ENCODE results near the gene RXRA. TPM values are rescaled to one million over a fixed set of nuclear protein-coding genes. Genes with fewer than 3 reads are reported as not detected.
A peak's percentile ranks its signal among the peaks of the same experiment; 100 is the strongest.

Gene RXRA
- total RNA-seq (2012; rRNA removed) (7.5 and 8.1 TPM in 2 replicates), polyA plus RNA-seq (2012; rRNA removed) (17.9 and 19.0 TPM in 2 replicates), Bru-seq, nascent RNA (percentile 72 among the genes with signal in this experiment), BruChase-seq, experiment 1, labeled RNA remaining after a 6-hour chase (percentile 69 among the genes with signal in this experiment), BruChase-seq, experiment 2, labeled RNA remaining after a 2-hour chase (percentile 81 among the genes with signal in this experiment)
- polyA plus RNA-seq (2012; cell fraction: cytosol; rRNA removed): 7.8 and 17.6 TPM in 2 replicates
- 11.2 and 21.7 TPM in 2 replicates for polyA plus RNA-seq (2012; cell fraction: nucleus; rRNA removed; ENCODE audit: low replicate concordance)
- long read RNA-seq, transcript RXRA-202 (10 exons, 1,846 nt): major isoform, 16 of 90 reads
- long read RNA-seq, partial matches to known transcripts: 4 of 90 reads
- long read RNA-seq, other reads (novel, unspliced or antisense): 70 of 90 reads

GRCh38 chr9:134325813-134326723, at the start of gene RXRA:
RXRA (plus strand) TSS chr9:134326455; CDS start chr9:134326632, 177 bp downstream.
- POLR2A ChIA-PET (ENCODE audit: unreplicated experiment): interaction anchor here (0.6 to 1.4 kb wide), 4 partner anchors 19 to 337 kb away, joined by 3 to 4 read pairs (median 3); no protein-coding TSS in a partner anchor

More at GRCh38 chr9:134325813-134326723, at the start of gene RXRA:
- ATAC-seq (ENCODE audit: low read depth) (peak; percentile 74), DNase-seq (peak; percentile 80)
- Histone ChIP-seq H3K23ac (ENCODE audit: low read depth, low read length) (peak within 1 kb of the TSS; percentile 90), H3K4me3 (ENCODE audit: insufficient read depth, low read depth, low read length) (peak within 1 kb of the TSS; percentile 79), H3K36me3 (ENCODE audit: control insufficient read depth, insufficient read depth, low read length) (no peaks in the 10 kb centered on the region), H3K9me1 (ENCODE audit: insufficient read depth, low read length) (peaks cover 21% of the 10 kb centered on the region; the same call in 1 of the 2 replicates), H2BK20ac (ENCODE audit: low read depth, low read length) (no peak within 1 kb of the TSS), H3K27ac (ENCODE audit: insufficient read depth, low read length) (peak within 1 kb of the TSS; percentile 99), H2AFZ (replicated peaks; ENCODE audit: low read length, poor library complexity) (peak within 1 kb of the TSS; percentile 82), H2AK5ac (ENCODE audit: low read depth, low read length) (peak within 1 kb of the TSS; percentile 96), H2BK15ac (ENCODE audit: low read depth, low read length) (0 out of 3 replicates have a peak within 1 kb of the TSS, but pooled peaks have one; percentile 45), H2BK120ac (ENCODE audit: low read depth, low read length) (peak within 1 kb of the TSS; percentile 91), H2AK9ac (replicated peaks; ENCODE audit: low read depth, low read length, poor library complexity) (peak within 1 kb of the TSS; percentile 92), H4K5ac (ENCODE audit: low read depth, low read length) (peak within 1 kb of the TSS; percentile 98), H3K14ac (replicated peaks; ENCODE audit: low read depth, low read length) (peak within 1 kb of the TSS; percentile 95), H4K91ac (ENCODE audit: insufficient read depth, low read depth, low read length) (peak within 1 kb of the TSS; percentile 99), H3K9me3 (ENCODE audit: control insufficient read depth, insufficient read depth, low read length) (no peaks in the 10 kb centered on the region), H3K4me2 (ENCODE audit: low read depth, low read length) (peak within 1 kb of the TSS; percentile 98), H3K9ac (ENCODE audit: low read depth, low read length) (peak within 1 kb of the TSS; percentile 98), H3K56ac (ENCODE audit: extremely low read depth, insufficient read depth, low read length) (peak within 1 kb of the TSS; percentile 85; the same call in 1 of the 2 replicates), H3K27me3 (ENCODE audit: control insufficient read depth, insufficient read depth, low read length) (no peaks in the 10 kb centered on the region), H2BK5ac (ENCODE audit: low read depth, low read length, poor library complexity, severe bottlenecking) (peak within 1 kb of the TSS; percentile 94), H3K79me1 (ENCODE audit: low read depth in 1 of 2, low read length in 2 of 2) (peaks cover 0 to 38% of the 10 kb centered on the region in 2 experiments; a peak in 3 of 4 replicates), H3K4ac (ENCODE audit: low read depth, low read length) (peak within 1 kb of the TSS; percentile 89), H3K18ac (ENCODE audit: low read depth, low read length) (peak within 1 kb of the TSS; percentile 97), H4K20me1 (ENCODE audit: insufficient read depth, low read length) (peaks cover 42% of the 10 kb centered on the region), H4K8ac (ENCODE audit: low read depth in 2 of 2, low read length in 2 of 2) (peak within 1 kb of the TSS; percentile 82 to 84; a peak in 3 of 4 replicates), H3K4me1 (ENCODE audit: control insufficient read depth, insufficient read depth, low read length) (peaks cover 41% of the 10 kb centered on the region)
- CTCF ChIA-PET: interaction anchor here (2.4 kb wide), 1 partner anchor 155 kb away, joined by 9 read pairs; no protein-coding TSS in a partner anchor
- intact Hi-C loops (cut with micrococcal nuclease): loop anchor here (2.0 to 10.0 kb wide), 3 partner anchors 117 to 261 kb away; partner anchors contain the start of gene BRD3
- in situ Hi-C loops (cut with MboI; ENCODE audit: low sequenced_read_pairs): no loop called here
- peak; percentile 28; the same call in 1 of the 2 replicates for TF ChIP-seq CEBPB (IDR thresholded peaks at IDR 0.05; ENCODE audit: low read depth, low read length)
- TF ChIP-seq RCOR1 (IDR thresholded peaks at IDR 0.05; ENCODE audit: insufficient replicate concordance, low read length): no peak
- peak; percentile 89; the same call in 1 of the 2 replicates for TF ChIP-seq MAZ (IDR thresholded peaks at IDR 0.05; ENCODE audit: borderline replicate concordance, low read depth, low read length)
- TF ChIP-seq RAD21 (IDR thresholded peaks at IDR 0.05; ENCODE audit: low read length): 0 out of 2 replicates have a peak, but pooled peaks have one; percentile 10
- TF ChIP-seq CTCF (conservative IDR thresholded peaks at IDR 0.05; ENCODE audit: low read depth, low read length): peak; percentile 38
- no peak for TF ChIP-seq RFX5 (IDR thresholded peaks at IDR 0.05; ENCODE audit: low read depth, low read length)
- TF ChIP-seq POLR2A (IDR thresholded peaks at IDR 0.05; ENCODE audit: low read depth, low read length): peak; percentile 84
- no peak for TF ChIP-seq NFE2L2 (IDR thresholded peaks at IDR 0.05; ENCODE audit: low read depth, low read length)
- no peak for TF ChIP-seq SMC3 (IDR thresholded peaks at IDR 0.05; ENCODE audit: low read depth, low read length)
- no peak for TF ChIP-seq BHLHE40 (IDR thresholded peaks at IDR 0.05; ENCODE audit: low read depth, low read length)
- dilution Hi-C loops (cut with HindIII; ENCODE audit: low sequenced_read_pairs, unreplicated experiment): no loop called here
- WGBS, 2 experiments (ENCODE audit: extremely low coverage in 2 of 2, insufficient read length in 1 of 2): 2% methylated on average over 13 of the region's 156 CpGs; no CpG with 5 or more reads in 1 of the 2 experiments
- BruUV-seq (replicated peaks): no TSS peak
